Body of pancreas (tissue), 4 donors: ENCODE results near the gene CYP1A1. TPM values are rescaled to one million over a fixed set of nuclear protein-coding genes. Genes with fewer than 3 reads are reported as not detected.

Experiments
- ATAC-seq: fragments of 150-250 bp; one replicate; pipeline ENCODE4 v1.9.1; 2016
- DNase-seq, 4 donors: peaks; one replicate each; pipeline ENCODE4 v3.0.0-alpha.2; 2019
- H3K27ac ChIP-seq, 4 donors: fragments of 200-600 bp; sonication (generic); 1 replicate in 3 of 4; 2 replicates in 1 of 4; pipeline versions ENCODE4 v1.5.1 to v1.6.1; 2016 to 2019; ENCODE audit warnings: mild to moderate bottlenecking in 1 of 4, mixed read lengths in 1 of 4, moderate library complexity in 1 of 4
- H3K27me3 ChIP-seq, 2 donors: fragments of 200-600 bp; sonication (generic); one replicate each; pipeline ENCODE4 v1.6.0; 2016; ENCODE audit warnings: mild to moderate bottlenecking in 1 of 2
- H3K36me3 ChIP-seq, 2 donors: fragments of 200-600 bp; sonication (generic); replicated peaks in 1 of 2; 2 replicates each; pipeline ENCODE4 v1.5.1; 2016; ENCODE audit warnings: low read depth in 2 of 2; ENCODE audit not compliant: insufficient read depth in 1 of 2
- H3K4me1 ChIP-seq: fragments of 200-600 bp; sonication (generic); one replicate; pipeline ENCODE4 v1.6.0; 2016
- H3K4me3 ChIP-seq, 2 donors: fragments of 200-600 bp; sonication (generic); 1 replicate in 1 of 2; 2 replicates in 1 of 2; pipeline ENCODE4 v1.5.1; 2016 to 2019
- H3K9me3 ChIP-seq, 3 donors: fragments of 200-600 bp; sonication (generic); 1 replicate in 2 of 3; 2 replicates in 1 of 3; pipeline ENCODE4 v1.5.1; 2016
- CTCF ChIP-seq, 7 experiments: fragments of 450-650 bp in 4 of 7; fragments of 200-600 bp in 3 of 7; sonication (generic) in 3 of 7; IDR thresholded peaks; one replicate each; pipeline ENCODE4 v1.5.1; 2016 to 2019; ENCODE audit warnings: antibody characterized with exemption in 7 of 7
- POLR2A ChIP-seq, 3 donors: fragments of 450-650 bp; IDR thresholded peaks; one replicate each; pipeline ENCODE4 v1.6.1; 2016; ENCODE audit warnings: antibody characterized with exemption in 3 of 3, mild to moderate bottlenecking in 2 of 3
- WGBS, 2 donors: methylation state at CpG; one replicate each; pipeline ENCODE4 v1.1.5; 2017; 5-methylcytosine and 5-hydroxymethylcytosine counted together
- intact Hi-C: fragments of 100-400 bp; cut with DNase I; formaldehyde crosslinking; loops from one replicate; pipeline ENCODE4 v1.15.1; 2023
- total RNA-seq, 2 donors: library from RNA; depleted of rRNA; stranded (reverse); fragments of >200 nt; gene quantifications; one replicate each; pipeline ENCODE4 v1.1.0, GENCODE V29; 2016

CYP1A1 gene, protein sequence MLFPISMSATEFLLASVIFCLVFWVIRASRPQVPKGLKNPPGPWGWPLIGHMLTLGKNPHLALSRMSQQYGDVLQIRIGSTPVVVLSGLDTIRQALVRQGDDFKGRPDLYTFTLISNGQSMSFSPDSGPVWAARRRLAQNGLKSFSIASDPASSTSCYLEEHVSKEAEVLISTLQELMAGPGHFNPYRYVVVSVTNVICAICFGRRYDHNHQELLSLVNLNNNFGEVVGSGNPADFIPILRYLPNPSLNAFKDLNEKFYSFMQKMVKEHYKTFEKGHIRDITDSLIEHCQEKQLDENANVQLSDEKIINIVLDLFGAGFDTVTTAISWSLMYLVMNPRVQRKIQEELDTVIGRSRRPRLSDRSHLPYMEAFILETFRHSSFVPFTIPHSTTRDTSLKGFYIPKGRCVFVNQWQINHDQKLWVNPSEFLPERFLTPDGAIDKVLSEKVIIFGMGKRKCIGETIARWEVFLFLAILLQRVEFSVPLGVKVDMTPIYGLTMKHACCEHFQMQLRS
- total RNA-seq = 1 to 10 TPM in 1 of 2 donors, not detected in 1; 1.6 TPM

- Histone ChIP-seq H3K36me3 (no peaks in the 10 kb centered on the region), H3K4me1 (peaks cover 14% of the 10 kb centered on the region), H3K4me3 (peak within 1 kb of the TSS; percentile 9 to 12), H3K9me3 (no peaks in the 10 kb centered on the region), H3K27me3 (peaks cover 0 to 6% of the 10 kb centered on the region in 2 donors), H3K27ac (peak within 1 kb of the TSS in 1 of 4 donors; percentile 30)
- peak; percentile 57 to 76 (median 66) for DNase-seq
- no peak for TF ChIP-seq CTCF (IDR thresholded peaks at IDR 0.05)
- TF ChIP-seq POLR2A (IDR thresholded peaks at IDR 0.05) = no peak
- intact Hi-C loops = no loop called here
- 0 to 4% methylated on average over 1 to 8 of the region's 10 CpGs for WGBS, 2 donors
- peak; percentile 65 for ATAC-seq
Measured at GRCh38 chr15:74725225-74725774, at the start of gene CYP1A1. CYP1A1 (minus strand) TSS chr15:74725528; CDS start chr15:74723097, 2,431 bp downstream.

DNA sequence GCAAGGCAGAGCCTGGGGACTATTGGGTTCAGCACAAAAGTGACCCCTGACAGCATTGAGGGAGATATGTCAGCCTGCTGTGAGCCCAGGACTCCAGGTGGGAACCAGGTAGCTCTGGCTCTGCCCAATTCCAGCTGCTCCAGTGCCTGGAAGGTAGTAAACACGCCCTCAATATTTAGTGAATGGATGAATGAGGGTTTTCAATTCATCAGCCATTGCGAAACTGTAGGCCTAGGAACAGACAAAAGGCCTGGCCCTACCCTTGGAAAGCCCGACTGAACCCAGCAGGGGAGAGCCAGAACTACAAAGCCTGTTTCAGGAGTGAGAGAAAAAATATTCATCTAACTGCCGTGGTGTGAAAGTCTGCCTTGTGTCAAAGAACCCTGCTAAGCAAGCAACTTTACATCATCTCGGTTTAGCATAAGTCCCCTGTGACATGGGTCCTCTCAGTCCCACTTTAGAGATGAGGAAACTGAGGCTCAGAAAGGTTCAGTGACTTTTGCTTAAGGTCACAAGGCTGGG, 48.5 kb upstream of the CYP1A1 start:
- Histone ChIP-seq H3K27ac (no peak overlapping the region), H3K4me3 (no peak overlapping the region), H3K36me3 (no peaks in the 10 kb centered on the region), H3K9me3 (no peaks in the 10 kb centered on the region), H3K27me3 (no peaks in the 10 kb centered on the region), H3K4me1 (peaks cover 6% of the 10 kb centered on the region)
- TF ChIP-seq POLR2A (IDR thresholded peaks at IDR 0.05) (no peak), CTCF (IDR thresholded peaks at IDR 0.05) (no peak)
- WGBS, 2 donors = 60 to 72% methylated on average over 4 to 5 of the region's 5 CpGs
- no peak for DNase-seq
- no peak for ATAC-seq
- intact Hi-C loops = loop anchor here (5.0 kb wide), 1 partner anchor 179 kb away; no protein-coding TSS in a partner anchor

- no peak overlapping the region for H3K27ac ChIP-seq
- 84 to 91% methylated on average over 4 to 5 of the region's 5 CpGs for WGBS, 2 donors
- intact Hi-C loops = loop anchor here (5.0 kb wide), 1 partner anchor 179 kb away; no protein-coding TSS in a partner anchor
- no peaks in the 10 kb centered on the region for H3K36me3 ChIP-seq
- ATAC-seq (no peak), DNase-seq (no peak)
- H3K4me1 ChIP-seq = peaks cover 6% of the 10 kb centered on the region
- H3K4me3 ChIP-seq = no peak overlapping the region
- H3K9me3 ChIP-seq = no peaks in the 10 kb centered on the region
- H3K27me3 ChIP-seq = no peaks in the 10 kb centered on the region
- TF ChIP-seq CTCF (IDR thresholded peaks at IDR 0.05) (no peak), POLR2A (IDR thresholded peaks at IDR 0.05) (no peak)
Measured at GRCh38 chr15:74773329-74773728, 48.0 kb upstream of the CYP1A1 start.

DNA sequence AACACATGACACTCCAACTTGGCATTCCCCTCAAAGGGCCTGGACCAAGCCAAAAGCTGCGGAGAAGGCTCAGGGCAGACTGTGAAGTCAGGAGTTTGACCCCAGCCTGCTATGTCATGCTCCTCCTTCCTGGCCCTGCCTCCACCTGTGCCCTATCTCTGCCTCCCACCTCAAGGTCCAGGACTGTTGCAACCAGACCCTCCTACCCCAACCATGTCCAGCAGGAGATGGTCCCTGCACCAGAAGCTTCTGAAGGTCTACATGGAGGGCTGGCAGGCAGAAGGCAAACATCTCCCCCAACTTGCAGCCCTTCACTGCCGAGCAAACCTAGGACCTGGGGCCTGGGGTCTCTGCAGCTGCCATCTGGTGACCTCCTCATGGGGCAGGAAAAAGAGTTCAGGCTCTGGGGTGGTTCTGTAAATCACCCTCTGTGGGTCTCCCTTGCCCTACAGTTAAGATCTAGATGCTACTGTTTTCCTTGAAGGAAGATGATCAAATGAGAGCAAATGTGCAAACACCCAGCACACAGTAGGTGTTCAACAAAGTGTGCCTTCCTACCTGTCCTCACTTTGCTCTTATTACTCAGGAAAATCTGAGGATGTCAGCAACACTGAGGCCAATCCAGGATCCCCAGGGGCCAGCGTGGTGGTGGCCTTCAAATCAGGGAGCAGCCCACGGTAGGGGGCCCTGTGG, 45.0 kb upstream of the CYP1A1 start:
- H3K27ac ChIP-seq = no peak overlapping the region
- no peaks in the 10 kb centered on the region for H3K36me3 ChIP-seq
- no peaks in the 10 kb centered on the region for H3K9me3 ChIP-seq
- ATAC-seq = no peak
- H3K4me1 ChIP-seq = peaks cover 6% of the 10 kb centered on the region
- intact Hi-C loops = loop anchor here (5.0 kb wide), 1 partner anchor 182 kb away; no protein-coding TSS in a partner anchor
- TF ChIP-seq POLR2A (IDR thresholded peaks at IDR 0.05) (no peak), CTCF (IDR thresholded peaks at IDR 0.05) (no peak)
- H3K27me3 ChIP-seq = no peaks in the 10 kb centered on the region
- 19 to 34% methylated on average over 2 to 4 of the region's 4 CpGs for WGBS, 2 donors
- no peak overlapping the region for H3K4me3 ChIP-seq
- DNase-seq = no peak
